Measurements from ENCODE around the gene PTCH1.

The PTCH1 gene

DNA sequence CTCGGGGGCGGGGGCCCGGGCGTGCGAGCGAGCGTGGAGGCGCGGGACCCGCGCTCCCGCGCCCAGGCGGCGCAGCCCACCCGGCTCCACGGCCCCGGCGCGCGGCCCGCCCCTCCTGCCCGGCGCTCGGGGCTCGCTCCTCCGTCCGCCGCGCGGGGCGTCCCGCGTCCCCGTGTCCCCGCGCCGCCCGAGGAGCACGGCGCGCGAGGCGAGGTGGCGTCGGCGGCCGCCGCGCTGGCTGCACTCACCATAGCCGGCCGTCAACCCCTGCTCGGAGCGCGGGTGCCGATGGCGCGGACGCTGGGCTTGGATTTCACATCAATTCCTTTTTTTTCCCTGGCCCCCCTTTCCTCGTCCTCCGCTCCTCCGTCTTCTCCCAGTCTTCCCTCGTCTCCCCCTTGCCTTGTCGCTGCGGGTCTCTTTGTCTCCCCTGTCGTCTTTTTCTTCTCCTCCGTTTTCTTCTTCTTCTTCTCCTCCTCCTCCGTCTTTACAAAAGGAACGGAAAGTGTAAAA, 494 bp downstream of the PTCH1 start (continued):
- TF ChIP-seq, protein P1, sequence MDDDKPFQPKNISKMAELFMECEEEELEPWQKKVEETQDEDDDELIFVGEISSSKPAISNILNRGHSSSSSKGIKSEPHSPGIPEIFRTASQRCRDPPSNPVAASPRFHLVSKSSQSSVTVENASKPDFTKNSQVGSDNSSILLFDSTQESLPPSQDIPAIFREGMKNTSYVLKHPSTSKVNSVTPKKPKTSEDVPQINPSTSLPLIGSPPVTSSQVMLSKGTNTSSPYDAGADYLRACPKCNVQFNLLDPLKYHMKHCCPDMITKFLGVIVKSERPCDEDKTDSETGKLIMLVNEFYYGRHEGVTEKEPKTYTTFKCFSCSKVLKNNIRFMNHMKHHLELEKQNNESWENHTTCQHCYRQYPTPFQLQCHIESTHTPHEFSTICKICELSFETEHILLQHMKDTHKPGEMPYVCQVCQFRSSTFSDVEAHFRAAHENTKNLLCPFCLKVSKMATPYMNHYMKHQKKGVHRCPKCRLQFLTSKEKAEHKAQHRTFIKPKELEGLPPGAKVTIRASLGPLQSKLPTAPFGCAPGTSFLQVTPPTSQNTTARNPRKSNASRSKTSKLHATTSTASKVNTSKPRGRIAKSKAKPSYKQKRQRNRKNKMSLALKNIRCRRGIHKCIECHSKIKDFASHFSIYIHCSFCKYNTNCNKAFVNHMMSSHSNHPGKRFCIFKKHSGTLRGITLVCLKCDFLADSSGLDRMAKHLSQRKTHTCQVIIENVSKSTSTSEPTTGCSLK (tag by site-specific recombination; IDR thresholded peaks at IDR 0.05): no peak
- TF ChIP-seq ZNF223 (tag by site-specific recombination; IDR thresholded peaks at IDR 0.05): no peak
- peak; percentile 82 for TF ChIP-seq ZNF335 (tag by site-specific recombination; conservative IDR thresholded peaks at IDR 0.05)
- peak; percentile 76 for TF ChIP-seq ZNF366 (tag by site-specific recombination; conservative IDR thresholded peaks at IDR 0.05)

DNA sequence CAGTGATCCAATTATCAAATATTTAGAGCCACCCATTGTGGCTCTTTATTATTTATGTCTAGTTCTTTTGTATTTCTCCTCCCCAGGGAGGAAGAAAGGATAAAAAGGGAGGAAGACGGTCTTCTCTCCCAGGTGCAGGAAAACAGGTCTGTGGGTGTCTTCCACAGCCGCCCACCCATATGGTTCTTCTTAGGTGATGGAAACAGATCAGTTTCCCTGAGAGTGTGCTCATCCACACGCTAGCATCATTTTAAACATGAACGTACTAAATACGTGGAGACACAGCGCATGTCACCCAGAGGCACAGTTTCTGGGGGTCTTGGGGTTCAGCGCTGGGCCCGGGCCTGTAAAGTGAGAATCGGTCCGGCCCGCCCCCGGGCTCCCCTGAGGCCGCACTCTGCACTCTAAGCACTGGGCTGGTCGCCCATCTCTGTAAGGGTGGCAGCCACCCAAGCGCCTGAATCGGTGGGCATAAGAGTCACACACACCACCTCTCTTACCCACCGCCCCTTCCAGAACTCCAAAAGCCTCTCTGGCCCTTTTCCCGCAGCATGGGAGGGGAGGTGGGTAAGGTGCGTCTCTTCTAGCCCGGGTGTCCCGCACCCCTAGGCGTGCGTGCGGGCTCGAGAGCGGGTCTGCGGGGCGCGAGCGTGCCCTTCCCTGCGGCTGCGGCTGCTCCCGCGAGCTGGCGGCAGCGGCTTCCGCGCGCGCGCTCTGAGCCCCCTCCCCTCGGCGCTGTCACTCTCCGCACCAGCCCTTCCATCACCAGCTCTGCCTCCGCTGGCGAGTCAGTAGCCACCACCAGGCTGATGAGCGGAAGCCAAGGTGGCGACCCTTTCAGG, 1.3 kb downstream of the PTCH1 start:
- ChIA-PET POLR2A (interaction anchor here (0.6 kb wide), 1 partner anchor 324 kb away, joined by 6 read pairs; no protein-coding TSS in a partner anchor), CTCF (interaction anchor here (0.7 to 1.1 kb wide), 2 partner anchors 8 to 268 kb away, joined by 3 to 4 read pairs; no protein-coding TSS in a partner anchor)
- H3K4me3 ChIP-seq (ENCODE audit: low read depth, low read length): peak overlapping the region; percentile 61
- TF ChIP-seq ZNF169 (tag by site-specific recombination; IDR thresholded peaks at IDR 0.05) (no peak), ZNF202 (tag by site-specific recombination; IDR thresholded peaks at IDR 0.05; ENCODE audit: borderline replicate concordance) (no peak), OVOL3 (tag by site-specific recombination; IDR thresholded peaks at IDR 0.05) (no peak), ZBTB8A (tag by site-specific recombination; IDR thresholded peaks at IDR 0.05) (peak; percentile 81), ZNF416 (tag by site-specific recombination; IDR thresholded peaks at IDR 0.05) (no peak), ZEB2 (tag by site-specific recombination; IDR thresholded peaks at IDR 0.05) (no peak), HOXC10 (CRISPR knock-in tag; IDR thresholded peaks at IDR 0.05) (no peak), ZNF548 (tag by site-specific recombination; IDR thresholded peaks at IDR 0.05) (no peak), ZNF433 (tag by site-specific recombination; IDR thresholded peaks at IDR 0.05; ENCODE audit: low read depth) (no peak), ZNF843 (tag by site-specific recombination; IDR thresholded peaks at IDR 0.05) (no peak), ZNF610 (tag by site-specific recombination; IDR thresholded peaks at IDR 0.05; ENCODE audit: borderline replicate concordance) (no peak), ZNF558 (tag by site-specific recombination; IDR thresholded peaks at IDR 0.05) (no peak), ZNF561 (tag by site-specific recombination; IDR thresholded peaks at IDR 0.05; ENCODE audit: borderline replicate concordance) (no peak), ZNF48 (tag by site-specific recombination; IDR thresholded peaks at IDR 0.05) (no peak), ZBTB17 (tag by site-specific recombination; IDR thresholded peaks at IDR 0.05) (peak; percentile 43; the same call in 1 of the 2 replicates), ZNF335 (tag by site-specific recombination; conservative IDR thresholded peaks at IDR 0.05) (peak; percentile 75)
- TF ChIP-seq, protein P2, sequence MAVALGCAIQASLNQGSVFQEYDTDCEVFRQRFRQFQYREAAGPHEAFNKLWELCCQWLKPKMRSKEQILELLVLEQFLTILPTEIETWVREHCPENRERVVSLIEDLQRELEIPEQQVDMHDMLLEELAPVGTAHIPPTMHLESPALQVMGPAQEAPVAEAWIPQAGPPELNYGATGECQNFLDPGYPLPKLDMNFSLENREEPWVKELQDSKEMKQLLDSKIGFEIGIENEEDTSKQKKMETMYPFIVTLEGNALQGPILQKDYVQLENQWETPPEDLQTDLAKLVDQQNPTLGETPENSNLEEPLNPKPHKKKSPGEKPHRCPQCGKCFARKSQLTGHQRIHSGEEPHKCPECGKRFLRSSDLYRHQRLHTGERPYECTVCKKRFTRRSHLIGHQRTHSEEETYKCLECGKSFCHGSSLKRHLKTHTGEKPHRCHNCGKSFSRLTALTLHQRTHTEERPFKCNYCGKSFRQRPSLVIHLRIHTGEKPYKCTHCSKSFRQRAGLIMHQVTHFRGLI (tag by site-specific recombination; IDR thresholded peaks at IDR 0.05): no peak
- TF ChIP-seq, protein P3, sequence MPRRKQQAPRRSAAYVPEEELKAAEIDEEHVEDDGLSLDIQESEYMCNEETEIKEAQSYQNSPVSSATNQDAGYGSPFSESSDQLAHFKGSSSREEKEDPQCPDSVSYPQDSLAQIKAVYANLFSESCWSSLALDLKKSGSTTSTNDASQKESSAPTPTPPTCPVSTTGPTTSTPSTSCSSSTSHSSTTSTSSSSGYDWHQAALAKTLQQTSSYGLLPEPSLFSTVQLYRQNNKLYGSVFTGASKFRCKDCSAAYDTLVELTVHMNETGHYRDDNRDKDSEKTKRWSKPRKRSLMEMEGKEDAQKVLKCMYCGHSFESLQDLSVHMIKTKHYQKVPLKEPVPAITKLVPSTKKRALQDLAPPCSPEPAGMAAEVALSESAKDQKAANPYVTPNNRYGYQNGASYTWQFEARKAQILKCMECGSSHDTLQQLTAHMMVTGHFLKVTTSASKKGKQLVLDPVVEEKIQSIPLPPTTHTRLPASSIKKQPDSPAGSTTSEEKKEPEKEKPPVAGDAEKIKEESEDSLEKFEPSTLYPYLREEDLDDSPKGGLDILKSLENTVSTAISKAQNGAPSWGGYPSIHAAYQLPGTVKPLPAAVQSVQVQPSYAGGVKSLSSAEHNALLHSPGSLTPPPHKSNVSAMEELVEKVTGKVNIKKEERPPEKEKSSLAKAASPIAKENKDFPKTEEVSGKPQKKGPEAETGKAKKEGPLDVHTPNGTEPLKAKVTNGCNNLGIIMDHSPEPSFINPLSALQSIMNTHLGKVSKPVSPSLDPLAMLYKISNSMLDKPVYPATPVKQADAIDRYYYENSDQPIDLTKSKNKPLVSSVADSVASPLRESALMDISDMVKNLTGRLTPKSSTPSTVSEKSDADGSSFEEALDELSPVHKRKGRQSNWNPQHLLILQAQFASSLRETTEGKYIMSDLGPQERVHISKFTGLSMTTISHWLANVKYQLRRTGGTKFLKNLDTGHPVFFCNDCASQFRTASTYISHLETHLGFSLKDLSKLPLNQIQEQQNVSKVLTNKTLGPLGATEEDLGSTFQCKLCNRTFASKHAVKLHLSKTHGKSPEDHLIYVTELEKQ (tag by site-specific recombination; IDR thresholded peaks at IDR 0.05; ENCODE audit: borderline replicate concordance): no peak
- TF ChIP-seq, protein P4, sequence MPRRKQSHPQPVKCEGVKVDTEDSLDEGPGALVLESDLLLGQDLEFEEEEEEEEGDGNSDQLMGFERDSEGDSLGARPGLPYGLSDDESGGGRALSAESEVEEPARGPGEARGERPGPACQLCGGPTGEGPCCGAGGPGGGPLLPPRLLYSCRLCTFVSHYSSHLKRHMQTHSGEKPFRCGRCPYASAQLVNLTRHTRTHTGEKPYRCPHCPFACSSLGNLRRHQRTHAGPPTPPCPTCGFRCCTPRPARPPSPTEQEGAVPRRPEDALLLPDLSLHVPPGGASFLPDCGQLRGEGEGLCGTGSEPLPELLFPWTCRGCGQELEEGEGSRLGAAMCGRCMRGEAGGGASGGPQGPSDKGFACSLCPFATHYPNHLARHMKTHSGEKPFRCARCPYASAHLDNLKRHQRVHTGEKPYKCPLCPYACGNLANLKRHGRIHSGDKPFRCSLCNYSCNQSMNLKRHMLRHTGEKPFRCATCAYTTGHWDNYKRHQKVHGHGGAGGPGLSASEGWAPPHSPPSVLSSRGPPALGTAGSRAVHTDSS (tag by site-specific recombination; IDR thresholded peaks at IDR 0.05): no peak
- TF ChIP-seq, protein P5, sequence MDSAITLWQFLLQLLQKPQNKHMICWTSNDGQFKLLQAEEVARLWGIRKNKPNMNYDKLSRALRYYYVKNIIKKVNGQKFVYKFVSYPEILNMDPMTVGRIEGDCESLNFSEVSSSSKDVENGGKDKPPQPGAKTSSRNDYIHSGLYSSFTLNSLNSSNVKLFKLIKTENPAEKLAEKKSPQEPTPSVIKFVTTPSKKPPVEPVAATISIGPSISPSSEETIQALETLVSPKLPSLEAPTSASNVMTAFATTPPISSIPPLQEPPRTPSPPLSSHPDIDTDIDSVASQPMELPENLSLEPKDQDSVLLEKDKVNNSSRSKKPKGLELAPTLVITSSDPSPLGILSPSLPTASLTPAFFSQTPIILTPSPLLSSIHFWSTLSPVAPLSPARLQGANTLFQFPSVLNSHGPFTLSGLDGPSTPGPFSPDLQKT (IDR thresholded peaks at IDR 0.05; ENCODE audit: borderline replicate concordance, low read depth, low read length): no peak
- TF ChIP-seq, protein P6, sequence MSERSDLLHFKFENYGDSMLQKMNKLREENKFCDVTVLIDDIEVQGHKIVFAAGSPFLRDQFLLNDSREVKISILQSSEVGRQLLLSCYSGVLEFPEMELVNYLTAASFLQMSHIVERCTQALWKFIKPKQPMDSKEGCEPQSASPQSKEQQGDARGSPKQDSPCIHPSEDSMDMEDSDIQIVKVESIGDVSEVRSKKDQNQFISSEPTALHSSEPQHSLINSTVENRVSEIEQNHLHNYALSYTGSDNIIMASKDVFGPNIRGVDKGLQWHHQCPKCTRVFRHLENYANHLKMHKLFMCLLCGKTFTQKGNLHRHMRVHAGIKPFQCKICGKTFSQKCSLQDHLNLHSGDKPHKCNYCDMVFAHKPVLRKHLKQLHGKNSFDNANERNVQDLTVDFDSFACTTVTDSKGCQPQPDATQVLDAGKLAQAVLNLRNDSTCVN (tag by site-specific recombination; optimal IDR thresholded peaks at IDR 0.05): peak; percentile 78

More for the DNA sequence above, 1.3 kb downstream of the PTCH1 start:
- Histone ChIP-seq H3K9me3 (ENCODE audit: control insufficient read depth, insufficient read depth, low read depth, low read length) (no peaks in the 10 kb centered on the region), H3K27ac (ENCODE audit: extremely low read depth, low read depth, low read length) (peak overlapping the region; percentile 89), H3K36me3 (ENCODE audit: control insufficient read depth in 2 of 2, insufficient read depth in 1 of 2, low read length in 2 of 2) (no peaks in the 10 kb centered on the region), H3K4me1 (ENCODE audit: control insufficient read depth, insufficient read depth, low read length) (peaks cover 9% of the 10 kb centered on the region)

Measured in HEK293 (cell line).